Fibroblast of mammary gland (primary cell): Measurements from ENCODE around the gene PON2.

Experiments
- DNase-seq: peaks from one replicate; pipeline ENCODE4 v3.0.0-alpha.2; 2010; ENCODE audit warnings: low read depth
- H3K4me3 ChIP-seq: 2 replicates; pipeline ENCODE4 v1.5.1; 2011; ENCODE audit warnings: low read depth, mild to moderate bottlenecking, low read length, moderate library complexity; ENCODE audit not compliant: control insufficient read depth
- CTCF ChIP-seq: conservative IDR thresholded peaks from 2 replicates; pipeline ENCODE4 v1.5.1; 2011; ENCODE audit warnings: low read depth, low read length, inconsistent platforms; ENCODE audit not compliant: control insufficient read depth, insufficient read depth

The PON2 gene

GRCh38 chr7:95476904-95477594, 42.2 kb upstream of the PON2 start:
- TF ChIP-seq CTCF, result peak; percentile 83
- DNase-seq, result peak; percentile 76

GRCh38 chr7:95476072-95476847, 41.4 kb upstream of the PON2 start:
- H3K4me3 ChIP-seq, result no peak overlapping the region
- no peak for TF ChIP-seq CTCF
- DNase-seq, result no peak

More at GRCh38 chr7:95476904-95477594, 42.2 kb upstream of the PON2 start:
- H3K4me3 ChIP-seq, result no peak overlapping the region

GRCh38 chr7:95473276-95473985, 38.6 kb upstream of the PON2 start:
- no peak for DNase-seq
- TF ChIP-seq CTCF, result no peak
- H3K4me3 ChIP-seq, result no peak overlapping the region

- TF ChIP-seq CTCF, result no peak
- no peak overlapping the region for H3K4me3 ChIP-seq
- peak; percentile 55 for DNase-seq
Measured at GRCh38 chr7:95472581-95473161, 37.8 kb upstream of the PON2 start.

- TF ChIP-seq CTCF, result no peak
- DNase-seq, result no peak
- H3K4me3 ChIP-seq, result no peak overlapping the region
Measured at GRCh38 chr7:95471071-95471470, 36.2 kb upstream of the PON2 start.

- TF ChIP-seq CTCF, result no peak
- no peak overlapping the region for H3K4me3 ChIP-seq
- peak; percentile 68 for DNase-seq
Measured at GRCh38 chr7:95470452-95470851, 35.6 kb upstream of the PON2 start.
